ENCODE data around the gene DICER1.

Gene DICER1

GRCh38 chr14:95185767-95186392, 28.6 kb upstream of the DICER1 start:
- in situ Hi-C loops (cut with MboI; ENCODE audit: low sequenced_read_pairs): loop anchor here (25.0 kb wide), 1 partner anchor 499 kb away; no protein-coding TSS in a partner anchor

DNA sequence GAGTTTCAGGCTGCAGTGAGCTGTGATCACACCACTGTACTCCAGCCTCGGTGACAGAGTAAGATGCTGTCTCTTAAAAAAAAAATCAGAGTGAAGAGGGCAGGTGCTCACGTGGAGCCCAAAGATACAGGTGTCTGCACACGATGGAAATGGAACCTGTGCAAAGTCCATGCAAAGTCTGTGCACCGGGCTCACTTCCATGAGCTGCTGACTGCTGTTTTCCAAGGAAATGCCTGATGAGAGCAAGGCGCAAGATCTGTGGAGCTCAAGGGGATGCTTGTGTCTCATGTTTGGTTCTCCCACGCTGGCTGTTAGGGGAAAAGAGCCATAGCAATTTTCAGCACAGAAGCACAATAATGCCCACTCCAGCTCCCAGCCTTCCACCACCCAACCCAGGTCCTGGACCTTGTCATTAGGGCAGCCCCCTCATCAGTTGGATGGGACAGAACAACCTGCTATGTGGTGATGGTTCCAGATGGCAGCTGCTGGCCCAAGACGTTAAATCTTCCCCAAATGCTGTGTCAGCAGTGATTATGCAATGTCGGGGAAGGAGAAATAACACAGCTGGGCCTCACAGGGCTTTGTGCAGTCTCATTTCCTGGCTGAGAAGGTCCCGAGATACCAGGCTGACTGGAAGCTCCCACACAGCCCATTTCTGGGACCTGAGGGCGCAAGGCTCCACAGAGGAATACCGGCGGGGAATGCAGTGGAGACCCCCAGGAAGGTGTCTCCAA, 27.9 kb upstream of the DICER1 start:
- in situ Hi-C loops (cut with MboI; ENCODE audit: low sequenced_read_pairs): loop anchor here (25.0 kb wide), 1 partner anchor 498 kb away; no protein-coding TSS in a partner anchor

GRCh38 chr14:95184413-95184790, 27.1 kb upstream of the DICER1 start:
- in situ Hi-C loops (cut with MboI; ENCODE audit: low sequenced_read_pairs): loop anchor here (25.0 kb wide), 1 partner anchor 497 kb away; no protein-coding TSS in a partner anchor

DNA sequence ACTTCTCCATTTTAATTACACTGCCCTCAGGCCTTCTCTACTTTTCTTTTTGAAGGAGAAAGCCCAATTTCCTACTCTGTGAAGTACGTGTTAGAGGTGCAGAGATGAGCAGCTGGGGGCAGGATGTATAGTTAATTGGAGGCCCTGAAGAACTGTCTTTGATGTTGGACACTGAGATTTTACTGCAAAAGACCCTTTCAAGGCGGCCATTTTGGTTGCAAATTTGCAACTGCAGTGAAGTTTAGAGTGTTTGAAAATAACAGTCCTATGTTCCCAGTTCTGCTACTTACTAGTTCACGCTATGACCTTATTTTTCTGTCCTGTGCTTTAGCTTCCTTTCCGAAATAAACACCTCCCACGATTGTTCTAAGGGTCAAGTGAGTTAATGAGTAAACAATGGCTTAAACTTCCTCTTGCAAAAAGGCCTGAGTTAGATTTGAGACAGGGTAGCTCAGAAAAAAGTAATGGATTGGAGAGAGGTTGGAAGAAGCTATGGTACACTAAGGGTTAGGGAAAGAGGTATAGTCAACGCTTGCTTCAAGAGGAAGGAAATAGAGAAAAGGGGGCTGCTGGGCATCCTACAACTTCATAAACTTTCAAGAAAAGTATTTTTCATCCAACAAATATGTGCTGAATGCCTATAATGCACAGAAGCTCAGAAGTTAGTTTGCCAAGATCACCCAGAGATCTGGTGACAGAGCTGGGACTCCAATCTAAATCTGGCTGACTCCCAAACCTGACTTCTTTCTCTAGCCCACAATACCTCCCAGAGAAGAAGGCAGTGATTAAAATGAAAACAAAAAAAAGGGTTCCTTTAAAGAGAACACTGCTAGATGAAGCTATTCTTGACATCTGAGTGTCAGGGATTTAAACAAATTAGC, 26.4 kb upstream of the DICER1 start:
- in situ Hi-C loops (cut with MboI; ENCODE audit: low sequenced_read_pairs): loop anchor here (25.0 kb wide), 1 partner anchor 496 kb away; no protein-coding TSS in a partner anchor

- in situ Hi-C loops (cut with MboI; ENCODE audit: low sequenced_read_pairs): loop anchor here (25.0 kb wide), 1 partner anchor 496 kb away; no protein-coding TSS in a partner anchor
Measured at GRCh38 chr14:95183082-95183481, 25.8 kb upstream of the DICER1 start.

DNA sequence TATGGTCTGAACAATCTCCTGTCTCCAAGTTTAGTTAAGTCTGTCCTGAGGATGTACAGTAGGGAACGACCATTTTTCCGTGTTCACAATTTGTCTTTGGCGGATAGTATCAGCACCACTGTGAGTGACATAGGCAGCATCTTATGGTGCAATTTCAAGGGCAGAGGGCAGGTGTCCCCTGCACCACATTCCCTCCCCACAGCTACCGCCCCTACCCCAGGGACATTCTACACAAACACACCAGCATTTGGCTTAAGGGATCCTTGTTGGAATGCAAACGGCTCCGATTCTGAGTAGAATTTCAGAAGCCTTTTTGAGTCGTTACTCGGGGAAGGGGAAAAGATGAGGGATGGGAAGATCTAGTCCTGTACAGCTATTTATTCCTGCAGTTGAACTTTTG, 25.1 kb upstream of the DICER1 start:
- in situ Hi-C loops (cut with MboI; ENCODE audit: low sequenced_read_pairs): loop anchor here (25.0 kb wide), 1 partner anchor 495 kb away; no protein-coding TSS in a partner anchor

- in situ Hi-C loops (cut with MboI; ENCODE audit: low sequenced_read_pairs): loop anchor here (25.0 kb wide), 1 partner anchor 494 kb away; no protein-coding TSS in a partner anchor
Measured at GRCh38 chr14:95180966-95181741, 23.8 kb upstream of the DICER1 start.

GRCh38 chr14:95175670-95176069, 18.3 kb upstream of the DICER1 start:
- in situ Hi-C loops (cut with MboI; ENCODE audit: low sequenced_read_pairs): loop anchor here (25.0 kb wide), 1 partner anchor 488 kb away; no protein-coding TSS in a partner anchor

DNA sequence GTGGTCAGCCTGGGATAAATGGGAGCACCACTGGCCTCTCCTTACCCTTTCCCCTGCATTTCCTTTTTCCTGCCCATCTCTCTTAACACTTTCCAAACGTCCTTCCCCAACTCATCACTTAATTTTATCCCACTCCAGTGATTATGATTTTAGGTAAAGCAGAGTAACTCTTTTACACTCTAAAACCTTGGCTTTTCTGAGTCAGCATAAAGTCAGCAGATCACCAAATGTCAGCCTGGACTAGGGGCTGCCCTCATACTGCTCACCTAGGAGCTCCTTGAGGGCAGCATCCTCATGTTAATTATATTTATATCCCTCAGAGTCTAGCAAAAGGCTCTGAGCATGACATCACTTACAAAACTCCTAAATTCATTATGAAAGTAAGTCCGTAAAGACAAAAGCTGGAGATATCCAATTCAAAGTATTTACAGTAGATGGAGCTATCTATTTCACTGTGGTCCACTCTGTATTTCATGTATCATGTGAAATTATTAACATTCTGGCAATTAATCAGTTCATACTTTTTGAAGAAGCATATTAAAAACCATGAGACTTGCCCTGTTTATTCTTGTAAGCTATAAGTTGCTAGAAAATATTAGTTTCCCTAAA, 17.0 kb upstream of the DICER1 start:
- in situ Hi-C loops (cut with MboI; ENCODE audit: low sequenced_read_pairs): no loop called here

DNA sequence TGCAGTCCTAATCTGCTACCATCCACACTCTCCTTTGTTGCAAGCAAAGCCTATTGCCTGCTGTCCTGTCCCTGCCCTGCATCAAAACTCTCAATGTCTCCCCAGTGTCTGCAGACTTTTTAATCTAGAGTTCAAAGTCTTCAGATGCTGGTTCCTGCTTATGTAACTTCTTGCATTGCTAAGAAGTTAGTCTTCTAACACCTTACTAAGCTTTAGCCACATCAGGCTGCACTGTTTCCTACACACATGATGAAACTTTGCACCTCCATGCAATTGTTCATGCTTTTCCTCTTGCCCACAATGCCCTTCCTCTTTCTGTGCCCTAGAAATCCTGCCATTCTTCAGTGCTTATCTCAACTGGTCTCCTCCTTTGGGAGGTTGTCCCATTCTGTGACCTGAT, 16.2 kb upstream of the DICER1 start:
- in situ Hi-C loops (cut with MboI; ENCODE audit: low sequenced_read_pairs): no loop called here

DNA sequence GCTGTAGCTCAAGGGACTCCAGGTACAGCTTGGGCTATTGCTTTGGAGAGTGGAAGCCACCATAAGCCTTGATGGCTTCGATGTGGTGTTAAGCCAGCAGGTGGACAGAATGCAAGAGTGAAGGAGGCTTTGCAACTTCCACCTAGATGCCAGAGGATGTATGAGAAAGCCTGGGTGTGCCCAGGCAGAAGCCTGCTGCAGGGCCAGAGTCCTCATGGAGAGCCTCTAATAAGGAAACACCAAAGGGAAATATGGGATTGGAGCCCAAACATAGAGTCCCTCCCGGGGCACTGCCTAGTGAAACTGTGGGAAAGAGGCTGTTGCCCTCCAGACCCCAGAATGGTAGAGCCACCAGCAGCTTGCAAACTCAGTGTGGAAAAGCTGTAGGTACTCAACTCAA, 9.8 kb upstream of the DICER1 start:
- in situ Hi-C loops (cut with MboI; ENCODE audit: low sequenced_read_pairs): no loop called here

- in situ Hi-C loops (cut with MboI; ENCODE audit: low sequenced_read_pairs): no loop called here
Measured at GRCh38 chr14:95165517-95165916, 8.2 kb upstream of the DICER1 start.

DNA sequence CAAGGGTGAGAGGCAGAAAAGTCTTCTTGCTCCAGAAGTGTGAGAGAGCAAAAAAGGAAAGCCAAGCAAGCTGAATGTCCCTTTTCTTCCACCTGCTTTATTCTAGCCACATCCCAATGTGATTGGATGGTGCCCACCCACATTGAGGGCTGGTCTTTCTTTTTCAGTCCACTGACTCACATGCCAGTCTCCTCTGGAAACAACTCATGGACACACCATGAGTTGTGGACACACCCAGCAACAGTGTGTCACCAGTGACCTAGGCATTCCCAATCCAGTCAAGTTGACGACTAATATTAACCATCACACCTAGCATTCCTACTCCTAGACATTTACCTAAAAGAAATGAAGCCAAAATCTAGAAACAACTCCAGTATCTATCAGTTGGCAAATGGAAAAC, 7.2 kb upstream of the DICER1 start:
- in situ Hi-C loops (cut with MboI; ENCODE audit: low sequenced_read_pairs): no loop called here

DNA sequence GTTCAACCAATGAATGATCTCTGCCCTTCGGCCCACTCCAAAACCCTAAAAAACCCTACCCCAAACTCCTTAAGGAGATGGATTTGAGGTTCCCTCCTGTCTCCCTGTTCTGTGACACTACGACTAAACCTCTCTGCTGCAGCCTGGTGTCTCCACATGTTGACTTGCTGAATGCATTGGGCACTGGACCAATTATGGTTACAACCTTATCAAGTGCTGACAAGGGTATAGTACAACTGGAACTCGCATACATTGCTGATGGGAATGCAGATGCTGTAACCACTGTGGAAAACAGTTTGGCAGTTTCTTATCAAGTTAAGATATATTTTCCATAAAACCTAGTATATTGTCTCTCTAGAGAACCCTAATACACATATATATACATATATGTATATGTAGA, 6.3 kb upstream of the DICER1 start:
- in situ Hi-C loops (cut with MboI; ENCODE audit: low sequenced_read_pairs): no loop called here

GRCh38 chr14:95163132-95163531, 5.8 kb upstream of the DICER1 start:
- in situ Hi-C loops (cut with MboI; ENCODE audit: low sequenced_read_pairs): no loop called here

- in situ Hi-C loops (cut with MboI; ENCODE audit: low sequenced_read_pairs): no loop called here
Measured at GRCh38 chr14:95162641-95163040, 5.3 kb upstream of the DICER1 start.

GRCh38 chr14:95157048-95157326, 342 bp downstream of the DICER1 start:
- in situ Hi-C loops (cut with MboI; ENCODE audit: low sequenced_read_pairs): no loop called here

DNA sequence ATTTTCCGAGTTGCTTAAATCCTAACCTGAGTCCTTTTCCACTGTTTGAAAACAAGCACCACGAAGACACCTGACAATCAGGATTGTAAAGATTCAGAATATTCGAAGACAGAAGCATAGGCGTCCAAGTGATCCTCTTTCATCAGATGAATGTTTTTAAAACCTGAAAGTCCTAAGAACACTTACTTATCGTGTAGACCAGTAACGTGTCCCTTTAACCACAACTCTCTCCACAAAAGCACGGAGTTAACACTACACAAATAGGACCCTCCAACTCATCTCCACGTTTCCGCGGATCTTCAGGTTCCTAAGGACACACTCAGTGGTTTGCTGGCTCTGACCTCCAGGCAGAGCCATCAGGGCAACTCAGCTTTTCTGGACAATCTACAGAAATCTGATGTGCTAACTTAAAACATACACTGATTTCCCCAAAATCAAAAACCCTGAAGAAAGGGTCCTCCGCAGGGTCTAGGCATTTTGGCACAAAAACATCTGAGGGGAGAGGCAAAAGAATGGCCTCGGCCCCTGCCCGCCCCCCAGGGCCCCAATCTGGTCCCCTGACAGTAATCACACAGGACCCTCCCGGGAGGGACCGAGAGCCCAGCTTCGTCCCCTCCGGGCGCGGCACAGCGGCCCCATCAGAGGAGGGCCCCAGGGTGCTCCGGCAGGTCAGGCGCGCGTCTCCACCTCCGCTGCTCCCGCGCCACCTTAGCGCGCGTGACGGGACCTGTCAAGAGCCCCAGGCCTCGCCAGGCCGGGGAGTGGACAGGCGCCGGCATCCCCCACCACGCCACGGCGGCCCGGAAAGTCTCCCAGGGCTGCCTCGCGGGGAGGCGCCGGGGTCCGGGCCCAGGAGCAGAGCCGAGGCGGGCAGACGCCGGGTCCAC, 925 bp downstream of the DICER1 start:
- in situ Hi-C loops (cut with MboI; ENCODE audit: low sequenced_read_pairs): no loop called here

- in situ Hi-C loops (cut with MboI; ENCODE audit: low sequenced_read_pairs): no loop called here
Measured at GRCh38 chr14:95155045-95155444, 2.3 kb downstream of the DICER1 start.

Data from HL-60/S4 treated with retinoic acid at 250 ng/mL for 4 days and 3 days (cell line).